Upper lobe of right lung (tissue), 1 donor: Measurements from ENCODE around the gene LPP. TPM values are rescaled to one million over a fixed set of nuclear protein-coding genes. Genes with fewer than 3 reads are reported as not detected.
A peak's percentile ranks its signal among the peaks of the same experiment; 100 is the strongest.

Source experiments
- ATAC-seq: fragments of 200-7000 bp; cut with Tn5 transposase; one replicate; pipeline ENCODE4 v1.9.1; 2020; ENCODE audit warnings: mild to moderate bottlenecking, moderate library complexity
- DNase-seq: peaks from one replicate; pipeline ENCODE4 v3.0.0-alpha.2; 2020
- H3K27ac ChIP-seq: fragments of 200-600 bp; one replicate; pipeline ENCODE4 v1.8.0; 2022
- H3K27me3 ChIP-seq: fragments of 200-600 bp; one replicate; pipeline ENCODE4 v1.8.0; 2022; ENCODE audit warnings: mild to moderate bottlenecking
- H3K36me3 ChIP-seq: fragments of 200-600 bp; one replicate; pipeline ENCODE4 v1.8.0; 2022
- H3K4me1 ChIP-seq: fragments of 200-600 bp; one replicate; pipeline ENCODE4 v1.8.0; 2022
- H3K4me3 ChIP-seq: fragments of 200-600 bp; one replicate; pipeline ENCODE4 v1.8.0; 2022; ENCODE audit warnings: mild to moderate bottlenecking
- H3K9me3 ChIP-seq: fragments of 200-600 bp; one replicate; pipeline ENCODE4 v1.8.0; 2022
- CTCF ChIP-seq: fragments of 200-600 bp; IDR thresholded peaks from one replicate; pipeline ENCODE4 v1.8.0; 2022; ENCODE audit warnings: antibody characterized with exemption
- intact Hi-C: fragments of 100-400 bp; cut with DNase I; formaldehyde crosslinking; loops from one replicate; pipeline ENCODE4 v1.11.0; 2022
- total RNA-seq: library from RNA; stranded (reverse); fragmentation: NEBNext Ultra II Directional; extraction: Animal tissue kit (Norgen Biotek cat#: 25700); gene quantifications from one replicate; pipeline ENCODE4 v1.2.1, GENCODE V29; 2021
- donor health status: DM: no; HTN: yes; CAD: no; lungs with severe emphysema.

LPP gene
- total RNA-seq, 1 donor from 2014 or later = 191 TPM

DNA sequence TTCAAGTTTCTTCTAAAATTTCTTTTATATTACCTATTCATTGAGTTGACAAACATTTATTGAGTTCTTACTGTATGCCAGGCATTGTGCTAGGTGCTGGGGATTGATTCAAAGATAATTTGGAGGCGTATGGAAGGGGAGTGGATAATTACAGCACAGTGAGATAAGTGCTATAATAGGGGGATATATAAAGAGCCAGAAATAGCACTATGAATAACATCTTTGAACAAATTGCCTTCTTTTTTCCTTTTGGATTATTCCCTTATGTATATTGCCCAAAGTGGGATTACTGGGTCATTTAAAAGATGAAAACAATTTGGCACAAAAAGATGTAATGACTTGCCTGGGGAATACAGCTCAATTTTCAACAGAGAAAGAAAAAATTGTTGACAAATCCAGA lies 64.6 kb downstream of the LPP start:
- ATAC-seq = no peak
- TF ChIP-seq CTCF = no peak
- DNase-seq = no peak
- H3K4me3 ChIP-seq = no peak overlapping the region
- intact Hi-C loops = no loop called here
- no peaks in the 10 kb centered on the region for H3K36me3 ChIP-seq
- H3K9me3 ChIP-seq = no peaks in the 10 kb centered on the region
- no peaks in the 10 kb centered on the region for H3K27me3 ChIP-seq
- no peak overlapping the region for H3K27ac ChIP-seq
- H3K4me1 ChIP-seq = peaks cover 42% of the 10 kb centered on the region

DNA sequence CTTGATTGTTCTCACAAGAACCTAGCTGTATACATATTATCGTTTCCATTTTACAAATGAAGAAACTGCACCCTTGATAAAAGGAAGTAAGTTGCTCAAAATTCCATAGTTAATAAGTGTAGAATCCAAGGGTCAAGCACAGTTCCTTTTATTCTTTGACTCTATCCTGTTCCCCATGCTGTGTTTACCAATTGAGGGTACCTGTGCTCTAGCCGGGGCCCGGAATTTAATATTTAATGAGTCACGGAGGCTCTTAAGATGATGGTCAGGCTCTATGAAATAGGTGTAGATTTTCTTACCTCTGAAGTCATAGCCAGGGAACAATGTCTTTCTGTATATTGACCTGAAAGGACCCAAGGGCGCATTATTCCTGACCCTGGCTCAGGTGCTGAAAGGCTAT lies 65.2 kb downstream of the LPP start:
- peaks cover 41% of the 10 kb centered on the region for H3K4me1 ChIP-seq

DNA sequence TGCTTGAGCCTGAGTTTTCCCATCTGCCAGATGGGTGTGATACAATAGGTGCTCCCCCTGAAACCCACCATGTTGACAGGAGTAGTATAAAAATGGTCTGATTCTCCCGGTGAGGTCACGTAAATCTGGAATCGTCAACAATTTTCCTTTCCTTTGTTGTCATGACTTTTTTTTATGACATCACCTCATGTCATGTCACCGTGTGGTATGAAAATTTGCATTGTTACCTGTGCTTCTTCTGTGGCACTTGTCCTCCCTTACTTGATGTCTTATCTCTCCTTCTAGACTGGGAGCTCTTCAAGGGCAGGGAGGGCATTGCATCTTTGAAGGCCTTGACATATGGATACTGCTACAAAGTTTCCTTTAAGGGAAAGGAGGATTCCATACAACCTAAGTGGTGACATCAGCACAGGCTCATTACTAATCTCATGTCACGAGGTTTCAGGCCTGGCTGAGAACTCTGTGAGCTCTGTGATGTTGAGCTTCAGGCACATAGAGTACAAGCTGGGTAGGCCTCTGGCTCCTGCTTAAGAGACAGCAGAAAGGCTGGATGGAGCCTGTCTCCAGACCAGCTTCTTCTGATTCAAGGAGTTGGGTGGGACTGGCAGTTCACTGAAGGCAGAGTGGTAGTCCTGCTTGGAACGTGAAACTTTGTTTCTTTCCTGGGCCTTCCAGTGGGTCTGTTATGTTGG lies 66.3 kb downstream of the LPP start:
- ATAC-seq = no peak
- TF ChIP-seq CTCF = no peak
- Histone ChIP-seq H3K4me1 (peaks cover 37% of the 10 kb centered on the region), H3K27me3 (no peaks in the 10 kb centered on the region), H3K9me3 (no peaks in the 10 kb centered on the region), H3K36me3 (no peaks in the 10 kb centered on the region), H3K27ac (peak overlapping the region; percentile 26), H3K4me3 (no peak overlapping the region)
- no peak for DNase-seq
- intact Hi-C loops = no loop called here

More for the DNA sequence above, 65.2 kb downstream of the LPP start:
- peak overlapping the region; percentile 18 for H3K27ac ChIP-seq
- no peaks in the 10 kb centered on the region for H3K9me3 ChIP-seq
- no peaks in the 10 kb centered on the region for H3K36me3 ChIP-seq
- no peak overlapping the region for H3K4me3 ChIP-seq
- intact Hi-C loops = no loop called here
- ATAC-seq (peak; percentile 33), DNase-seq (no peak)
- H3K27me3 ChIP-seq = no peaks in the 10 kb centered on the region
- TF ChIP-seq CTCF = no peak

- Histone ChIP-seq H3K36me3 (no peaks in the 10 kb centered on the region), H3K27ac (peak overlapping the region; percentile 58), H3K27me3 (no peaks in the 10 kb centered on the region), H3K9me3 (no peaks in the 10 kb centered on the region), H3K4me1 (peaks cover 32% of the 10 kb centered on the region), H3K4me3 (no peak overlapping the region)
- peak; percentile 20 for ATAC-seq
- intact Hi-C loops = no loop called here
- no peak for DNase-seq
- no peak for TF ChIP-seq CTCF
Observed at GRCh38 chr3:188220988-188221818, 67.2 kb downstream of the LPP start.

- no peaks in the 10 kb centered on the region for H3K36me3 ChIP-seq
- no peaks in the 10 kb centered on the region for H3K9me3 ChIP-seq
- no peak for ATAC-seq
- H3K4me3 ChIP-seq = no peak overlapping the region
- TF ChIP-seq CTCF = no peak
- DNase-seq = no peak
- no peaks in the 10 kb centered on the region for H3K27me3 ChIP-seq
- intact Hi-C loops = no loop called here
- H3K27ac ChIP-seq = no peak overlapping the region
- peaks cover 26% of the 10 kb centered on the region for H3K4me1 ChIP-seq
Observed at GRCh38 chr3:188223936-188224335, 70.0 kb downstream of the LPP start.
